Fibroblast of skin of back (primary cell): Measurements from ENCODE around the gene ARHGAP28.
A peak's percentile ranks its signal among the peaks of the same experiment; 100 is the strongest.
"Not testable (repeated sequence)": the region's sequence is repeated elsewhere in the genome, so short reads cannot be mapped to it uniquely, and the experiment has no call there.

Source experiments
- DNase-seq: peaks from one replicate; pipeline ENCODE4 v3.0.0-alpha.2; 2013

Gene ARHGAP28

DNA sequence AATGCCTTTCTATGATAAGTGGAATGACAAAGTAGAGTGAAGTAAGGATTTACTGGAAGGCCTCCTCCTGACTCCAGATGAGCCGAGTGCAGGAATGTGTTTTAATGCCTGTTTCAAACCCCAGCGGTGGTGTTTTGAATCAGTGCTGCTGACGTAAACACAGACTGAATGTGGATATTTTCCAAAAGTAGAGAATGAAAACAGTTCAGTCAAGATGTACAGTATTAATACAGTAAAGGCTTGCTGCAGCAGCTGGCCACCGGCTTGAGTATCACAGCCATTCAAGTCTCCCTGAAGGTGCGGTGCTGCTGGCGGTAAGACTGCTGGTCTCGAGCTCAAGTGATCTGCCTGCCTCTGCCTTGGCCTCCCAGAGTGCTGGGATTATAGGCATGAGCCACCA, 46.7 kb downstream of the ARHGAP28 start:
- DNase-seq = peak; percentile 83

DNA sequence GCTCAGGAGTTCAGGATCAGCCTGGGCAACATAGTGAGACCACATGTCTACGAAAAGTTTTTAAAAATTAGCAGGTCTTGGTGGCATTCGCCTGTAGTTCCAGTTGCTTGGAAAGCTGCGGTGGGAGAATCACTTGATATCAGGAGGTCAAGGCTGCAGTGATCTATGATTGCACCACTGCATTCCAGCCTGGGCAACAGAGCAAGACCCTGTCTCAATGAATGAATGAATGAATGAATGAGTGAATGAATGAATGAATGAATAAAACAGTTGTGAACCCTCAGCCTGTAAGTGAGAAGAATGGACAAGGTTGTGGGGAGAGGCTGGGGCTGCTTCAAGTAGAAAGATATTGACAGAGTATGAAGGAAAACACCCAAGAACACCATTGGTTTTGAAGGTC, 48.0 kb downstream of the ARHGAP28 start:
- no peak for DNase-seq

DNA sequence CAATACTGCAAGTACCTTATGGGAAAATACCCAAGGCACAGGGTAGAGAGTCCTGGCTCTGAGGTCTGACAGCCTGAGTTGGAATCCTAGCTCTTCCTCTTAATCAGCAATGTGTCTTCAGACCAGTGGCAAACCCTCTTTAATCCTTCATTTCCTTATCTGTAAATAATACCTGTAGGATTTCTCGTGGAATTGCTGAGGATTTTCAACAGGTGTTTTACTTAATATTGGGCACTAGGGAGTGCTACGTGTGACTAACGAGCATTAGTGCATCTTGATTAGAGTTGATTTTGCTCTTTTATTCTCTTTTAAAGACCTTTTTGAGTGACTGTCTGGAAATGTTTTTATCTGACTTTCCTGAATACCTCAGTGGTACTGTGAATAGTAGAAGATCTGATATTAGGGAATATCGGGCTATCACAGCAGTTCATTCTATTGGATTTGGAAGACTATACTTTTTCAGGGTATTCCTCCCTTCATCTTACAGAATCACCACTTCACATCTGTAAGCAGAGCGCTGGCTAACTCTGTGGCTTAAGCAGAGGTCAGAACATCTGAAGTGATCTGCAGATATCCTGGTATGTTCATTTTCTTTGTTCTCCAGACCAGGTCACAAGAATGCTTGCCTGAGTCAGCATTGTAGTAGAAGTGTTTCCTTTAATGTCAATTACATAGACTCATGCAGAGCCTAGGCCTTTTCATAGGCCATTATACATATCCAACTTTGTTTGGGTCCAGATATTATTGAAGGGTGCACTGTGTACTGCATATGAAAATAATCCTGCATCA, 49.1 kb downstream of the ARHGAP28 start:
- DNase-seq = no peak

DNA sequence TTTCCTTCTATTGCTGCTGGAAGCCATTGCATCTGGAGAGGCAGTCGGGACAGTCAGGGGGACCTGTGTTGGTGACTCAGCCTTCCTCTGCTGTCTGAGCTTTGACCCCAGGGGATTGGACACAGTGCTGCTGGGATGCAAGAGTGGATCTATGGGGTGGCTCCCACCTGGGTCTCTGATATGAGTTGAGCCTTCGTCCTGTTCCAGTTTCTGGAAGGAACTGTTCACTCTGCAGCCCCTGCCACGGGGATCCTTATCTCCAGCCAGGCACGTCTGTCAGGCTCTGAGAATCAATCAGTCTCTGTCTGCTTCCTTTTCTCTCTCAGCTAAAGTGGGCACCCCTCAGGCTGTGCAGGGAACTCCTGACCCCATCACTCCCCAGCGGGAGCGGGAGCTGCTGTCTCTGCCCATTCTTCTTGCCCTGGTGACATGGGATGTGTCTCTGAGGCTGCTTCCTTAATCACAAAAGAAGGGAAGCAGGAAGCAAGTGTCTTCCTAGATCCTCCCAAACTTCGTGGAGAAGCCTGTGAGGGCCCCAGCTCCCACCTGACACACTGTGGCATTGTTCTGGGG, 51.7 kb downstream of the ARHGAP28 start:
- peak; percentile 32 for DNase-seq

DNA sequence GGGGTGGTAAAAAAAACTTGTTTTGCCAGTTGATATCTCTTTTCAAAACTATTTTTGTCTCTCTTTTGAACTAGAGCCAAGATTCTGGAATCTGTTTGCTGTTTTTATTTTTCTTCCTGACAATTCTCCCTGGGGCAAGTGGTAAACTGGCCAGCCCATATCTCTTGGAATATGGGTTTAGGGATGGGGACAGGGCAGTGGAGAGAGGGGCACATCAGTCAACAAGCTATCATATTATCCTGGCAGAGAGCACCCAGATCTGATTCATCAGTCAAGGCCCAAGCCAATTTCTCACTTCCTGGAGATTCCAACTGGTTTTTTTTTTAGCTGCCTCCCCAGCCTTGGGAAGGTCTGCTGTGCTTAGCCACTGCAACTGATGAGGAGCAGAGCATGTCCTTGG, 52.3 kb downstream of the ARHGAP28 start:
- peak; percentile 73 for DNase-seq

DNA sequence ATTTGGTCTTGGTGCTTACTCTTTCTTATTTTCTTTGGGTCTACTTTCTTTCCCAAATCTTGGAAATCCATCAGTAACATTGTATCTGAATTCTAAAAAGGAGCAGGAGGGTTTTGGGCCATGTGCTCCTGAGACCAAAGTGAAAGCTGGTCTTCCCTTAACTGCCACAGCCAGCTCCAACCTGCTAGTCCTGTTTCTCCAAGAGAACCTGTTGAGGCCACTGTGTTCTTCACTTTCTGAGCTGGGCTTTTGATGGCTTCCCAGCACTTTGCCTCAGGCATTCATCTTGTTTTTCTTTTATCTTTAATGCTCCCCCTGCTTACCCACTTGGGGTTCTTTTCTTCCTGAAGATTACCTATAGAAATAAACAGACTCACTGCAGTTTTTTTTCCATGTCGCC, 53.3 kb downstream of the ARHGAP28 start:
- DNase-seq = no peak

DNA sequence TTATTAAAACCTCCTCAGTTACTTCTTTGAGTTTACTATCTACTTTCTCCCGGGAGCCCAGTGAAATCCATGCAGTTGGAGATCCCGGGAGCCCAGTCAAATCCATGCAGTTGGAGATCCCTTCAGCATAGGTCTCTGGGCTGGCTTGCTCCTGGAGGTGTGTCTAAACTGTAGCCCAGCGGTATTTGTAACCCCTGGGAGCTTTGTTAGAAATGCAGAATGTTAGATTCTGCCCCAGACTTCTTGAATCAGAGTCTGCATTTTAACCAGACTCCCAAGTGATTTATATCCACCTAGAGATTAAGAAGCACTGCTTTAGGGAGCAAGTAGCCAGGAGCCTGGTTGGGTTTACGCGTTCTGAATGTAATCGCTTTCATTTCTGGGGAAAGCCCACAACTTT, 54.5 kb downstream of the ARHGAP28 start:
- DNase-seq = no peak

DNA sequence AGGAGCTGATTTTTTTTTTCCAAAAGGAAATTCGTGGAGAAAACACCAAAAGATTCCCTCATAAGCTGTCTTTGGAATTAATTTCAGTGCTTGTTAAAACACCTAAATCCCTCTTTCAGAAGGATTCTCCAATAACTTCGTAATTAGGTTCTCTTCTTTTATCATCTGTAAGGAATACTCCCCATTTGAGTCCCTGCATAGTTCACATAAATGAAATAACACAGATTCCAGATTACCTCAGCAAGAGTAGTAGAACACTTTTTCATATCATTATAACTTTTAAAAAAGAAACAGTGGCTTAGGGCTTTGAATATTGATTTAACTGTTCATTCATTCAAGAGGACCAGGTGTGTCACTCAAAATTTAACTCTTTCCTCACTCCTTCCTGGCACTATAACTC, 55.5 kb downstream of the ARHGAP28 start:
- DNase-seq = peak; percentile 40

DNA sequence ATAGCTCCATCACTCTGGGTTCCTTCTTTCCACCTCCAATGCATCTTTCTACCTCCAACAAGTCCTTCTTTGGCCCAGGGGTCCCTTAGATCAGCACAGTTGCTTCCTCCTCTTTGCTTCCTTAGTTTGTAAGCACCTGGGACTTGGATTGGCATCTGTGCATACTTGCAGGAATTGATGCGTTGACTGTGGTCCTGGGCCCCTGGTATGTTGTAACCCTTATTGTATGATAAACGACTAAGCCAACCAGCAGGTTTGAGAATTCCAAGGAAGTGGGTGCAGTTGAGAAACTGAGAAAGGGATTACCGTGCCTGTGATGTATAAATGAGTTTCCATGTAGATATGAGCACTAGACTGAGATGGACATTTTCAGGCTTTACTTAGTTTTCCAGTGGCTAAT, 55.9 kb downstream of the ARHGAP28 start:
- no peak for DNase-seq

DNA sequence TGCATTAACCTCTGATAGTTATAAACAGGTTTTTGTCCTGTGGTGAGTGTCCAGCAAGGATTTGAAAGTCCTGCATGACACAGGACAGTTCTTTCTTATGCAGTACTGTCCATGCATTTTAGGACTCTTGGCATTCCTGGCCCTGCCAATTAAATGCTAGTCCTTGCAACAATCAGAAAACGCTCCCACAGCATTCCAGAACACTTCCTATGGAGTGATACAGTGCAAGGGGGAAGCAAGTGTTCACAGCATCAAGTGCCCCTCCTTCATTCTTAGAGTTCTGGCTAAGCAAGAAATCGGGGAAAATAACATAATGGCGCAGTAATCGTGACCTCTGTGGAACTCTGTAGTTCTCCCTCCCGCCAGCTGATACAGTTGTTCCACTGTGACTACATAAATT, 62.9 kb downstream of the ARHGAP28 start:
- peak; percentile 9 for DNase-seq

DNA sequence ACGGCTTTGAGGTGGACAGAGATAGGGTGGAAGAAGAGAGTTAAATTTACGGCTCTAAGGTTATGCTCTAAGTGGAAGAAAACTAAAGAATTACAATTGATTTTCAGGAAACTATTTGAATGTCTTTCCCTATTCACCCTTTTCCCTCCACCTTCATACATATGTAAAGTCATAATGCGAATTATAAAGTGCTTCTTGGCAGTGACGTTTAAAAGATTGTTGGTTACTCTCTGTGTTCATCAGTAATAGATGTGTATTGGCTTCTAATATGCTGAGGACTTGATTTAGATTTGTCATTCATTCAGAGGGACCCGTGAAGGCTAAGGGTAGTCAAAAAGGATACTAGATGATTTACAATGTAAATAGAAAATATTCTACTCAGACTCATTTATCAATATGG, 63.9 kb downstream of the ARHGAP28 start:
- no peak for DNase-seq

DNA sequence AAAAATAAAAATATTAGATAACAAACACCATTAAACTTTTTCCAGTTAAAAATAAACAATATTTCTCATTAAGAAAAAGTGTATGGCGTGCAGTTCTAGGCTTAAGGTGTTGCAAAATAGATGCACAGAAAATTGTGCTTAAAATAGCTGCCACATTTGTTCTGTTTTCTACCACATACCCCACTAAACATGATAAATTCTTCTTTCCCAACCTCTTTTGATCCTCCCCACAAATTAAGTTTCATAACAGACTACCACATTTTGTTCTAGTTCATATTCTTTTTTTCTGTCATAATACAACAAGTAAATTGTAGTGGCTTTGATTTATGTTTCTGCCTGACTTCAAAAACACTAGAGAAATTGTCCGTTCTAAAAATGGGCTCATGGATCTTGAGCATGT, 64.5 kb downstream of the ARHGAP28 start:
- DNase-seq = no peak

DNA sequence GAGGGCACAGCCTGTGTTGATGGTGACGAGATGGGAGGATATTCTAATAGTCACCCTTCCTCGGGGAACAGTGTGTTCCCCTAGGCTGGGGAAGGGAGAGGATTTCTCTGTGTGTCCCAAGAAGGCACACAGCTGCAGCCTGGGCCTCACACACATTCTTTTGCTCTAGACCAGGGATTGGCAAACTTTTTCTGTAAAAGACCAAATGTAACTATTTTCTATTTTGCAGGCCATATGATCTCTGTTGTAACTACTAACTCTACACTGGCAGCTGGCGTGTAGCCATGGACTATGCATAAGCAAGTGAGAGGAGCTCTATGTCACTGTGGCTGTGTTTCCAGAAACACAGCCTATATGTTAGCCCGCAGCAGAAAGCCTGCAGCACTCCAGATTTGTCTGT, 65.8 kb downstream of the ARHGAP28 start:
- peak; percentile 24 for DNase-seq

DNA sequence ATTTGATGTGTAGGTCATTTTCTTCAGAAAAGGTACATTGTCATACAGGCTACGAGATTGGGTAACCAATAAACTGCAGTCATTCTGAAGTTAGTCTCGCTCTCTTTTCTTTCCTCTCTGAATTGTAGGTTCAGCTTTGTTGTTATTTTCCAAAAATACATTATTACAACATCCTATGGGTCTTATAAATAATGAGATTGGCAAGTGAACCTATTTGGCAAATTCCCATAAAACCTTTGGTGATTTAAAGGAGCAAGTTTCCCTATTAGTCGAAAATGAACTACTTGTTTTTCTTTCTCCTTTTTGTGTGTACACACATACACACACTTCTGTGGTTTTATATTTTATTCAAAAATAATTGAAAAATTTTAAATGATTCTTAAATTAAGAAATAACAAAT, 67.0 kb downstream of the ARHGAP28 start:
- DNase-seq = no peak

DNA sequence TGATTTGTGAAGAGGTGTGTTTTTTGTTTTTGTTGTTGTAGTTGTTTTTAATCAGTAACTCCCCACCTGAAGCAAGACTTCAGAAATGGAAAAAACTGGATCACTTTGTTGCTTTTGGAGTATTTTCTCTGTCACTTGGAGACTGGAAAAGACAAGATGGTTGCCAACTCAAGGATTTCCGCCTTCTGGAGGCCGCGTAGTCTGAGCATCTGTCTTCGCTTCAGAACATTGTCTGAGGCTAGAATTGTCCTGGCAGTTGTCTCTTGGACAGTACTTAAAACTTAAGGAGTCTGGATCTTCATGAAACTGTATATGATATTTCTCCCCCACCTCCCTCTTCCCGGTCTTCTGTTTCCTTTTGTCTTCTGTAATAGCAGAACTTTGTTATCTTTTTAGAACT, 67.7 kb downstream of the ARHGAP28 start:
- DNase-seq = no peak

DNA sequence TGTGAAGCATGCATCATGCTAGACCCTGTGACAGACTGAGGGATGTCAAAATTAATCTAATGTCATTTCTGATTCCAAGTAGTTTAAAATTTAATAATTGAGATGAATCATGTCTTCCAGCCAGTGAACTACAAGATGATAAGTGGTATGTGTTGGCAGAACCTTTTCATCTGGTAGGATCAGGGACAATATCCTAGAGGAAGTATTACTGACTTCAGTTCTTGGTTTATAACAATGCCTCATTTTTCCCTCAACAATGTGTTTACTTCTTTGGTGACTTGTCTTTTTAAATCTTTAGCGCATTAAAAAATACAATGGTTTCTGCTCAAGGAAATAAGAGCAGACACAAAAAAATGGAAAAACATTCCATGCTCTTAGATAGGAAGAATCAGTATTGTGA, 69.4 kb downstream of the ARHGAP28 start:
- DNase-seq = no peak

DNA sequence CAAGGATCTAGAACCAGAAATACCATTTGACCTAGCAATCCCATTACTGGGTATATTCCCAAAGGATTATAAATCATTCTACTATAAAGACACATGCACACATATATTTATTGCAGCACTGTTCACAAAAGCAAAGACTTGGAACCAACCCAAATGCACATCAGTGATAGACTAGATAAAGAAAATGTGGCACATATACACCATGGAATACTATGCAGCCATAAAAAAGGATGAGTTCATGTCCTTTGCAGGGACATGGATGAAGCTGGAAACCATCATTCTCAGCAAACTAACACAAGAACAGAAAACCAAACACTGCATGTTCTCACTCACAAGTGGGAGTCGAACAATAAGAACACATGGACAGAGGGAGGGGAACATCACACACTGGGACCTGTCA, 70.8 kb downstream of the ARHGAP28 start:
- DNase-seq = not testable (repeated sequence)

DNA sequence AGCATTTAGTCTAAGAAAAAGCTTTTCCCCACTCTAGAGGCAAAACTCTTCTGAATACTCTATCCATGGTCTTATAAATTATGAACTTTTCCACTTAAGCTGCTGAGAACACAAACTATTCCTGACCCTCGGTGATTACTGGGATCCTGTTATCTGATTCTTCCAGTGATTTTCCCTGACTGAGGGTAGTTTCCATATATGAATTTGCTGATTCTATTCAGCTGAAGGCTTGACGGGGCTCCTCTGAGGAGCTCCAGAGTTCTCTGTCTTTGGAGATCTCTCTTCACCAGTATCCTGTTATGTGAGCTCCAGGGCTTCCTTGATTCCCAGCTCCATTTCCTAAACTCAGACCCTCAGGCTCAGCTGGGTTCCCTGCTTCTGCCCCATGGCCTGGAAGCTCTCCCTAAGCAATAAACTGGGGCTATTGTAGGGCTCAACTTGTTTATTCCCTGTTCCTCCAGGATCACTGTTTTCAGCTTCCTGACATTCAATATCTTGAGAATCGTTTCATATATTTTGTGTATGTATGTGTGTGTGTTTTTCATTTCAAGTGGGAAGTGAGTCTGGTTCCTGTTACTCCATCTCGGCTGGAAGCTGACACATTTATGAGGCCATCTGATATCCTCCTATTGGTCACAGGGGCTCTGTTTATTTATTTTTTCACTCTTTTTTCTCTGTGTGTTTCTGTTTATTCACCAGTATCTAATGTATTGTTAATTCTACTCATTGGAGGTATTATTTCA, 78.2 kb downstream of the ARHGAP28 start:
- DNase-seq = no peak

DNA sequence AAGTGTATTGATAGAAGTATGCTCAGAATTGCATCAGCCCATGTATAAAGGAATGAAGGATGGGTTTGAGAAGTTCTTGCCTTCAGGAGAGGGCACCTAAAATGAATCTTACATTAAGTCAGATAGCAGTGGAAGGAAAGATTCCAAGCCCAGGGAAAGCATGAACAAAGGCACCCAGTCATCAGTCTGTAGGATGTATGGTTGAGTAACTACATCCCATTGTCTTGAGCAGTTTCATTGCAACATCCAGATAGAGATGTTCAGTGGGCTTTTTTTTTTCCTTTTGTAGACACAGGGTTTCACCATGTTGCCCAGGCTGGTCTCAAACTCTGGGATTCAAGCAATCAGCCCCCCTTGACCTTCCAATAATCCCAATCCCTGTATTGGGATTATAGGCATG, 80.7 kb downstream of the ARHGAP28 start:
- no peak for DNase-seq

DNA sequence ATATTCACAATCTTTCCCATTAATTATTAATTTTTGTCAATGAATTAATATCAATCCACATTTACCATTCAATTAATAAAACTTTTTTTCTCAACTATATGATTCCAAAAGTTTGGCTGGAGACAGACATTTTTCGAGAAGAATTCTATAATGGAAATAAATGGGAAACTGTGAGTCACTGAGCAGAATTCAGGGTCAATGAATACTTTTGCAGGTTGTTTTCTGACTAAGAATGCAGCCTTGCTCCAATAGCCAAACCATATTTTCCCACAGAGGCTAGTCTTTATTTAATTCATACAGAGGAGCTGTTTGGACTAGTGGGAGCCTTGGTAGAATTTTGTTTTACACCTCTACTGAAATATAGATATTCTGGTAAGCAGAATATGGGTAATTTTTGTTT, 82.3 kb downstream of the ARHGAP28 start:
- peak; percentile 36 for DNase-seq

DNA sequence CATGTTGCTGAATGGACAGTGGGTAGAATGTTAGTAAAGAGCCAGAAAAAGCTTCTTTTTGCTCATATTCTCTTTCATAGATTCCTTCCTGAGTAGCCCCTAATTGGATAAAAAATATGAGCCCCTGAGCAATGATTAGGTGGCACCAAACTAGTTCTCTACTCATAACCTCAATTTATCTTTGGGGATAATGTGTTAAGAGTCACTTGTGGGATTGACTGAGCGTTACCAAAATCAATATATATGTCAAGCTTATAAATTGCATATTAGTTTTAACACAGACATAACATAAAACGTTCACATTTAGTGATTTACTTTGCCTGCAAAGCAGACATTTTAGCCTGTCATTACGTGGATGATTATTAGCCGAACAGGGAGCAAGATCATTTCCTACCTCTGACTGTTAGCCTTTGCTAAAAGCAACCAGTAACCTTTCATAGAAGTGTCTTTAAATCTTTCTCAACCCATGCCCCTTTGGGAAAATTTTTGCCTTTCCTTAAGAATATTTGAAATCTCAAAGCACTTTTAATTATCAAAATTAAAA, 85.4 kb downstream of the ARHGAP28 start:
- no peak for DNase-seq

DNA sequence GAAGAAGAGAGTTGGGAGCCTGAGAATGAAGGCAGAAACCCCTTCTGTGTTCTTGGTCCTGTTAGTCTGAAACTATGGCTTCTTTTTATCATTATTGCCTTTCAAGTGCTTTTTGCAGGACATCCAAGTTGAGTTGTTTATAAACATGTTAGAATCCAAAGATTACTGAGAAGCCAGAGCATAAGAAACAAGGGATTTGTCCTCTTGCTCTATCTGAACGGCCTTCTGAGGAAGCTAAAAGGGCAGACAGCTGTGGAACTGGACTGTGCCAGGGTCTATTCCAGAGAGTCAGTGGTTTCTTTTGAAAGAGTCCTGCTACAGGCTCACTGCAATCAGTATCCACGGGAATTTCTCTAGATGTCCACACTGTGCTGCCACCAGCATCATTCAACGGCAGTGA, 86.6 kb downstream of the ARHGAP28 start:
- DNase-seq = no peak

DNA sequence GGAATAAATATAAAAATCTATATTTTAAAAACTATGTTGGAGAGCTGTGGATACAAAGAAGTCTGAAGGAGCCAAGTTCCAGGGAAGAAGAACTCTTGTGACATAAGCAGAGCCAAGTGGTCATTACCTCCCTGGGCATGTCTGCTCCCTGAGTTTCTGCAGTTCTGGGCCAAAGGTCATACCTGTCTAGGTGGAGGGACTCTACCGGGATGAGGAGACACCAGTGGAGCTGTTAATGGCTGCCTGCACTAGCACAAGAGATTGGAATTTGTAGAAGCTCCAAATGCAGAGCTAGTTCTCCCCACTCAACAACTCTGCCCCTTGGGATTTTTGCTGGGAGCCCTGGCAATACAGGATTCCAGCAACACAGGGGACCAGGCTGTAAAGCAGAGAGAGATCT, 89.8 kb downstream of the ARHGAP28 start:
- DNase-seq = no peak

DNA sequence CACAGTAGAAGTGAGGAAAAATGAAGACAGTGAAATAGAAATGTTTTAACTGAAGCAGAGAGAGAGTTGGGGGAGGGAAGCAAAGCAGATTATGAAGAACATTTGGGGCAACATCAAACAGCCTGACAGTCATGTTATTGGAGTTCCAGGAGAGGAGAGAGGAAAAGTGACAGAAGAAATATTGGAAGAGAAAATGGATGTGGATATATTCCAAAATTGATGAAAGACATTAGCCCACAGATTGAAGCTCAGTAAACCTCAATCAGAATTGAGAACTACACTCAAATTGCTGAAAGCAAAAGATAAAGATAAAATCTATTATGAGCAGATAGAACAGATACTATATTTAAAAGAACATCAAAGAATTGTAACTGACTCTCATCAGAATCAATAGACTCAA, 90.8 kb downstream of the ARHGAP28 start:
- no peak for DNase-seq
